Activated CD8-positive, alpha-beta memory T cell treated with anti-CD3 and anti-CD28 coated beads for 4 hours (primary cell): ENCODE results near the gene CALCR.
"Not testable (repeated sequence)": the region's sequence is repeated elsewhere in the genome, so short reads cannot be mapped to it uniquely, and the experiment has no call there.

ENCODE experiments used
- DNase-seq, 2 donors: peaks; one replicate each; pipeline ENCODE4 v3.0.0-alpha.2; 2020; ENCODE audit warnings: low read depth in 2 of 2

CALCR gene

GRCh38 chr7:93574646-93575554, at the start of gene CALCR:
Gene CALCR, minus strand, starts transcription at chr7:93574724. Its CDS starts 87,743 bp downstream, at chr7:93486981.
- no peak for DNase-seq

GRCh38 chr7:93623816-93624215, 49.3 kb upstream of the CALCR start:
- DNase-seq, result no peak

DNA sequence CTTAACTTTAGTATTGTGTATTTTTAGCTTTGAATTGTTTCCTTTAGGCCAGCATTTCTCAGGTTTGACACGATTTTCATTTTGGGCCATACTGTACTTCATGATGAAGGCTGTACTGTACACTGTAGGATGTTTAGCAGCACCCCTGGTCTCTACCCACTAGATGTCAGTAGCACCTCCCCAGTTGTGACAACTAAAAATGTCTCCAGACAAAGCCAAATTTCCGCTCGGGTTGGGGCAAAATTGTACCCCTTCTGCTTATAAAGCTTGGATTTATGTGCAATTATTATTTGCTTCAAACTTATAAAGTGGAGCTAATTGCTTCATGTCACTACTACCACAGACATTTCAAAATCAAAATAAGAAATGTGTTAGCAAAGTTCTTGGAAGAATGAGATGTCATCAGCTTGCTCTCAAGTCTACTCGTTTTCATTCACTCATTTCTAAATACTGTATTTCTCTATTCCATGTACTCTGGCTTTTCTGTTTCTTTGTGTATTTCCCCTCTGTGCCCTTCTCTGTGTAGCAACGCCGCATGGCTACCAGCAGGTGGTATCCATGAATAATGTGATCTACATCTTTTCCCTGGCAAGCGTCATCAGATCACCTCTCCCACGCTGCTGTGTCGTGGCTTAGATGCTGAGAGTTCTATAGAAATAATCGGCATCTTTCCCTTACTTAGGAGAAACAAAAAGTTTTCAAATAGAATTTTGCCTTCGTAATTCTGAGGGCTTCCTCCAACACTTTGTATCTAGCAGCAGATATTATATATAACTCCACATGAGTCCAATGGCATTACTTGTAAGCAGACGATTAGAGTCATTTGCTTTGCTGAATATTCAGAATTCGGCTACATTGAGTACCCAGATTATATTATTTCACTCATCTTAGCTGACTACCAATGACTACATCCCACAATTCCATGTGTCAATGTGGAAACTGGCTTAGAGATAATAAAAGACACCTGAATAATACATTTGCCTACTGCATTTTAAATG, 47.8 kb upstream of the CALCR start:
- no peak for DNase-seq

GRCh38 chr7:93620864-93621263, 46.3 kb upstream of the CALCR start:
- no peak for DNase-seq

DNA sequence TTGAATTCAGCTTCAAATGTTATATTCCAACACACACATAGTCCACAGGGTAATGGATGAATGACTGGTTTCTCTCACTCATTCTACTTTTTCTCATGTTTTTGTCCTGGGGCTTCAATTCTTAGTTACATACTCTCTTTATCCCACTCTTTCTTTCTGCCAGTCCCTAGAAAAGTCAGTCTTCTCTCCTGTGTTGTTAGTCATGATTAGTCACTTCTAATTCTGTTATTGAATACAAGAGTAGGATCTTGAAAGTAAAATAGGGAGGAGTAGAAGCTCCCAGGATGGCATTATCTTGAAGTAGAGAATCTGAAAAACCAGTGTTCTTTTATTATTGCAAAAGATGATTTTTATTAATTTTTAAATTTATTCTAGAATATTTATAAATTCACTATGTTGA, 45.5 kb upstream of the CALCR start:
- DNase-seq, result no peak

GRCh38 chr7:93601363-93601762, 26.8 kb upstream of the CALCR start:
- DNase-seq, result no peak

DNA sequence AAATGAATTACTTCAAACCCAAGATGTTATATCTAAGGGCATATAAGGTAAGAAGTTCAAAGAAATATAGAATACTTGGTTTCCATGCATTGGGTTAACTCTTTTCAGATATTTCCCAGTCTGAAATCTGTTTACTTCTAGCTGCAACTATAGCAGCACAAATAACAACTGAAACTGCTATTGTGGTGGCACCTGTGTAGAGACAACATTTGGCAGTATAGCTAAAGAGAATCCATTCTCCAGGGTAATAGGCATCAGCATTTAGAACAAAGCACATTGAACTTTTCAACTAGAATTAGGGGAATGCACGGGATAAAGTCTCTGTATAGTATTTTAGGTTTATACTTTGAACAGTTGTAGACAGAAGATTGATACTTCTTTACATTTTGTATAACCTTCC, 19.7 kb upstream of the CALCR start:
- DNase-seq, result no peak

GRCh38 chr7:93592588-93593266, 18.2 kb upstream of the CALCR start:
- no peak for DNase-seq

DNA sequence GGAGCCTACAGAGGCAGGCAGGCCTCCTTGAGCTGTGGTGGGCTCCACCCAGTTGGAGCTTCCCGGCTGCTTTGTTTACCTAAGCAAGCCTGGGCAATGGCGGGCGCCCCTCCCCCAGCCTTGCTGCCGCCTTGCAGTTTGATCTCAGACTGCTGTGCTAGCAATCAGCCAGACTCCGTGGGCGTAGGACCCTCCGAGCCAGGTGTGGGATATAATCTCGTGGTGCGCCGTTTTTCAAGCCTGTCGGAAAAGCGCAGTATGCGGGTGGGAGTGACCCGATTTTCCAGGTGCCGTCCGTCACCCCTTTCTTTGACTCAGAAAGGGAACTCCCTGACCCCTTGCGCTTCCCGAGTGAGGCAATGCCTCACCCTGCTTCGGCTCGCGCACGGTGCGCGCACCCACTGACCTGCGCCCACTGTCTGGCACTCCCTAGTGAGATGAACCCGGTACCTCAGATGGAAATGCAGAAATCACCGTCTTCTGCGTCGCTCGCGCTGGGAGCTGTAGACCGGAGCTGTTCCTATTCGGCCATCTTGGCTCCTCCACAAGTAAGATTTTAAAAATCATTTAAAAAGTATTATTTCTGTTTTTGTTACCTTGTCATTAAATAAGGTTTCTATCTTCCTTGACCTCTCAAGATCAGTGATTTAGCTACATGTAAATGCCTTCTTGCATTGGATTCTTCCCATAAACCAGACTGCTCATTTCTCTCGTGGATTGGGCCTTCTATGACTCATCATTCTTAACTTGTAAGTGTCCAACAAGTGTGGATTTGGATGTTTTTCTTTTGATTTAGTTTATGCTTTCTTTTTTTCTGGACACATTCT, 16.9 kb upstream of the CALCR start:
- not testable (repeated sequence) for DNase-seq

GRCh38 chr7:93586479-93586865, 11.9 kb upstream of the CALCR start:
- not testable (repeated sequence) for DNase-seq

DNA sequence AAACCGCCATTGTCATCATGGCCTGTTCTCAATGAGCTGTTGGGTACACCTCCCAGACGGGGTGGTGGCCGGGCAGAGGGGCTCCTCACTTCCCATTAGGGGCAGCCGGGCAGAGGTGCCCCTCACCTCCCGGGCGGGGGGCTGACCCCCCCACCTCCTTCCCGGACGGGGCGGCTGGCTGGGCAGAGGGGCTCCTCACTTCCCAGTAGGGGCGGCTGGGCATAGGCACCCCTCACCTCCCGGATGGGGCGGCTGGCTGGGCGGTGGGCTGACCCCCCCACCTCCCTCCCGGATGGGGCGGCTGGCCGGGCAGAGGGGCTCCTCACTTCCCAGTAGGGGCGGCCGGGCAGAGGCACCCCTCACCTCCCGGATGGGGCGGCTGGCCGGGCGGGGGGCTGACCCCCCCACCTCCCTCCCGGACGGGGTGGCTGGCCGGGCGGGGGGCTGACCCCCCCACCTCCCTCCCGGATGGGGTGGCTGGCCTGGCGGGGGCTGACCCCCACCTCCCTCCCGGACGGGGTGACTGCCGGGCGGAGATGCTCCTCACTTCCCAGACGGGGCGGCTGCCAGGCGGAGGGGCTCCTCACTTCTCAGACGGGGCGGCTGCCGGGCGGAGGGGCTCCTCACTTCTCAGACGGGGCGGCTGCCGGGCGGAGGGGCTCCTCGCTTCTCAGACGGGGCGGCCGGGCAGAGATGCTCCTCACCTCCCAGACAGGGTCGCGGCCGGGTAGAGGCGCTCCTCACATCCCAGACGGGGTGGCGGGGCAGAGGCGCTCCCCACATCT, 11.4 kb upstream of the CALCR start:
- not testable (repeated sequence) for DNase-seq

DNA sequence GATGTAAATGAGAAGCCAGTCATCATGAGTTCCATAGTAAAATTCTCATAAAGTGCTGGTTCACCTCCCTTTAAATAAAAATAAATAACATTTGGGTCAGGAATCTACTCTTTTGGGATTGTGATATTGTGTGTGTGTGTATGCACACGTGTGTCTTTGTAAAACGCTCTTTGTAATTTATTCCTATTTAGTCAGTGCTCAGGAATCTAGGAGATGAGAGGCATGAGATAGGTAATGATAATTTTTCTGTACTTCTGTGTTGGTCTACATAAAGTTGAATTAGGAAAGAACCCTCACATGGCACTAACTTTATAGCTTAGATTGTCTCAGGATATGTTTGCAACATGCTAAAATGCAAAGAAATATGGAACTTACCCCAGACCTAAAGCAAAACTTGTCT, 4.9 kb upstream of the CALCR start:
- no peak for DNase-seq

DNA sequence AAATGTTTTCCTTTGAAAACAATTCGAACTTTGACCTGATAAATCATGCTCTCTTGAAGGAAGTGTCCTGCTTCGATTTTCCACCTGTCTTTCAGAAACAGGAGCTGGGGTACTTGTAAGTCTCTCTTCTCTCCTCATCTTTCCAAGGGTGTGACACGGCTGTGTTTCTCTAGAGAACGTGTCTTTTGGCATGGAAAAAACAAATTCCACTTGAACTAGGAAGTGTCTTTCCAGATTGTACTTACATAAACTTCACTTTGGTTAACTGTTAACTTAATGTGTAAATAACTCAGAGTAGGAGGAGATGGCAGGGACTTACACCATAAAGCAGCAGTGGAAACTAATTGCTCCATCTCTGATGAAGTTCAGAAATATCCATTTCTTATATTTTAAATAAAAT, 4.2 kb upstream of the CALCR start:
- no peak for DNase-seq

- no peak for DNase-seq
These were observed 1.3 kb upstream of the CALCR start for GRCh38 chr7:93575555-93576399.

- DNase-seq, result no peak
These were observed 267 bp downstream of the CALCR start for GRCh38 chr7:93574269-93574645.

DNA sequence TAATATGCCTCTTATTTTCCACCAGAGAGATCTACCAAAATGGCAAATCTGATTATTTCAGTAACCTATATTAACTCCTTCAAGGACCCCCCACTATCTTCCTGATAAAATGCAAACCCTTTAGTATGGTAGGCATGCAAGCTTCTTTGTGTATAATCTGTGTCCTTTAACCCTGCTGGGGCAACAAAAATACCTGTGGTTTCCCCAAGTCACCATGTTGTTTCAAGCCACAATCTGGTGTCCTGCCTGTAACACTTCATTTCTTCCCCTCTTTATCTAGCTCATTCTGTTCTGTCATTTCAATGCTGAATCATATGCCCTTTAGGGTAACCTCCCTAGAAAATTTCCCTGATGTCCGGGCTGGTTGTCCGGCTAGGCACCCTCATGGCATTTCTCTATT, 5.3 kb downstream of the CALCR start:
- no peak for DNase-seq

GRCh38 chr7:93566876-93567275, 7.6 kb downstream of the CALCR start:
- DNase-seq, result no peak

DNA sequence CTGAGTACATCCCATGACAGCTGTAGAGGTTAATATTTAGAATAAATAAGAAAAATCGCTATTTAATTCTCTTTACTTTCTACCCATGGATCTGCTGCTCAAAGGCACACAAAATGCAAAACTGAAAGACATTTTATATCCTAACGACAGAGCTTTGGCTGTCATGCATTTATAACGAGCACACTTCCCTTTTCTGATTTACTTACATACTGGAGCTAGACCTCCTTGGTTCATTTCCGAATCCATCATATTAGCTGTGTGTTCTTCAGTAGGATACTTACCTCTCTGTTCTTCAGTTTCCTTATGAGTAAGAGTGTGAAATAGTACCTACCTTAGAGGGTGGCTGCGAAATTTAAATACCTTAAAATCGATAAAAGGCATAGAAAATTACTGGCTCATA, 10.9 kb downstream of the CALCR start:
- DNase-seq, result no peak

DNA sequence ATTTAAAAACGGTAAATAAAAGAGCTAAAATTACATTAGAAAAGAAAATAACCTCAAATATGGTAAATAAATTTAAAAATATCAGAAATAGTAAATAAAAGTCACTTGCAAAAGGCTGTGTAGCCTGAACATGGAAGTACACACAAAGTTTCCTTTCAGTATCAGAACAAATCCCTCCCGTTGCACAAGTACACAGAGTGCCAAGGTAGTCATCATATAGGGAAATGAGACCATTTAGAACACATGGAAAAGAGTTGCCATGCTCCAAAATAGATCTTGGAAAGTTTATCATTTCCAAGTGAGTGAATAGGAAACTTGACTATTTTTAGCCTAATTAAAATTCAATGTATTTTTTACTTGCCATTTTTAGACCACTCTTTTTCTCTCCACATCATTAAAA, 11.6 kb downstream of the CALCR start:
- DNase-seq, result no peak
